PC-9 (cell line): ENCODE data around the gene GALM.

ENCODE experiments used
- CTCF ChIP-seq: fragments of 200-600 bp; sonication (generic); conservative IDR thresholded peaks from 2 replicates; pipeline ENCODE4 v1.6.1; 2017; ENCODE audit warnings: mixed run types, antibody characterized with exemption, mild to moderate bottlenecking, moderate library complexity
- EZH2 ChIP-seq: fragments of 200-600 bp; sonication (generic); IDR thresholded peaks from 2 replicates; pipeline ENCODE4 v1.8.0; 2017; ENCODE audit warnings: antibody characterized with exemption, low read depth

- TF ChIP-seq CTCF (no peak), EZH2 (no peak)
Observed at GRCh38 chr2:38763728-38764127, 97.8 kb downstream of the GALM start.
